IMR-90 (cell line): ENCODE data around the gene PTPRN2. TPM values are rescaled to one million over a fixed set of nuclear protein-coding genes. Genes with fewer than 3 reads are reported as not detected.

ENCODE experiments used
- ATAC-seq: fragments of 200-7000 bp; cut with Tn5 transposase; 2 replicates; pipeline ENCODE4 v1.9.1; 2020; ENCODE audit warnings: low read depth, mild to moderate bottlenecking, moderate library complexity
- BruUV-seq: library from RNA; stranded (reverse); fragments of 400-500 nt; replicated peaks from 2 replicates; lab custom pipeline; 2021; lab: Mats Ljungman, UMichigan
- CTCF ChIA-PET: fragments of 300-600 bp; formaldehyde crosslinking; extraction: SDS; loops from one replicate; lab custom pipeline; 2021; ENCODE audit warnings: antibody characterized with exemption; lab: Yijun Ruan, JAX
- POLR2A ChIA-PET: fragments of 300-600 bp; sonication (Branson Sonifier 250); formaldehyde crosslinking; loops from one replicate; lab custom pipeline; 2022; ENCODE audit warnings: antibody characterized with exemption; ENCODE audit not compliant: unreplicated experiment; lab: Charles Lee
- DNase-seq: peaks from one replicate; pipeline ENCODE4 v3.0.0; 2013
- H2AFZ ChIP-seq: replicated peaks from 2 replicates; pipeline ENCODE3; 2013; ENCODE audit warnings: low read length, mild to moderate bottlenecking; ENCODE audit not compliant: poor library complexity
- H2AK5ac ChIP-seq: 2 replicates; pipeline ENCODE4 v1.6.1; 2013; ENCODE audit warnings: low read depth, low read length, inconsistent platforms
- H2AK9ac ChIP-seq: replicated peaks from 2 replicates; pipeline ENCODE3; 2013; ENCODE audit warnings: mild to moderate bottlenecking, low read depth, low read length, moderate library complexity; ENCODE audit not compliant: poor library complexity
- H2BK120ac ChIP-seq: 2 replicates; pipeline ENCODE4 v1.6.1; 2013; ENCODE audit warnings: low read depth, low read length, inconsistent platforms
- H2BK15ac ChIP-seq: 3 replicates; pipeline ENCODE4 v1.6.1; 2013; ENCODE audit warnings: low read depth, low read length, inconsistent platforms
- H2BK20ac ChIP-seq: 2 replicates; pipeline ENCODE4 v1.6.1; 2013; ENCODE audit warnings: low read depth, mild to moderate bottlenecking, inconsistent platforms, low read length, moderate library complexity
- H2BK5ac ChIP-seq: 2 replicates; pipeline ENCODE4 v1.6.1; 2013; ENCODE audit warnings: mild to moderate bottlenecking, low read depth, low read length, inconsistent platforms; ENCODE audit not compliant: poor library complexity, severe bottlenecking
- H3K14ac ChIP-seq: replicated peaks from 2 replicates; pipeline ENCODE4 v1.6.1; 2013; ENCODE audit warnings: low read depth, low read length, inconsistent platforms
- H3K18ac ChIP-seq: 2 replicates; pipeline ENCODE4 v1.6.1; 2013; ENCODE audit warnings: low read depth, low read length, control low read depth
- H3K23ac ChIP-seq: 2 replicates; pipeline ENCODE4 v1.6.1; 2013; ENCODE audit warnings: low read depth, low read length, inconsistent platforms
- H3K27ac ChIP-seq: 2 replicates; pipeline ENCODE4 v1.5.1; 2013; ENCODE audit warnings: mild to moderate bottlenecking, control low read depth, low read length; ENCODE audit not compliant: insufficient read depth
- H3K27me3 ChIP-seq: 2 replicates; pipeline ENCODE4 v1.6.1; 2013; ENCODE audit warnings: low read length; ENCODE audit not compliant: control insufficient read depth, insufficient read depth
- H3K36me3 ChIP-seq: 2 replicates; pipeline ENCODE4 v1.6.1; 2013; ENCODE audit warnings: low read length, mixed read lengths; ENCODE audit not compliant: control insufficient read depth, insufficient read depth
- H3K4ac ChIP-seq: 2 replicates; pipeline ENCODE4 v1.6.1; 2013; ENCODE audit warnings: low read depth, low read length, inconsistent platforms
- H3K4me1 ChIP-seq: 2 replicates; pipeline ENCODE4 v1.6.1; 2013; ENCODE audit warnings: low read length, mixed read lengths; ENCODE audit not compliant: control insufficient read depth, insufficient read depth
- H3K4me2 ChIP-seq: 2 replicates; pipeline ENCODE4 v1.6.1; 2013; ENCODE audit warnings: low read depth, mild to moderate bottlenecking, control low read depth, low read length, moderate library complexity
- H3K4me3 ChIP-seq: 2 replicates; pipeline ENCODE4 v1.5.1; 2013; ENCODE audit warnings: low read depth, mild to moderate bottlenecking, control low read depth, low read length, moderate library complexity; ENCODE audit not compliant: insufficient read depth
- H3K56ac ChIP-seq: 2 replicates; pipeline ENCODE4 v1.6.1; 2013; ENCODE audit warnings: low read length, inconsistent platforms; ENCODE audit not compliant: insufficient read depth; ENCODE audit errors: extremely low read depth
- H3K79me1 ChIP-seq, 2 experiments: 2 replicates each; pipeline ENCODE4 v1.6.1; 2013; ENCODE audit warnings: low read length in 2 of 2, inconsistent platforms in 1 of 2, low read depth in 1 of 2
- H3K9ac ChIP-seq: 2 replicates; pipeline ENCODE4 v1.6.1; 2013; ENCODE audit warnings: low read depth, low read length, control low read depth
- H3K9me1 ChIP-seq: 2 replicates; pipeline ENCODE4 v1.6.1; 2013; ENCODE audit warnings: low read length, inconsistent platforms; ENCODE audit not compliant: insufficient read depth
- H3K9me3 ChIP-seq: 2 replicates; pipeline ENCODE4 v1.6.1; 2013; ENCODE audit warnings: low read length; ENCODE audit not compliant: control insufficient read depth, insufficient read depth
- H4K20me1 ChIP-seq: 2 replicates; pipeline ENCODE4 v1.6.1; 2013; ENCODE audit warnings: low read length, inconsistent platforms; ENCODE audit not compliant: insufficient read depth
- H4K5ac ChIP-seq: 2 replicates; pipeline ENCODE4 v1.6.1; 2013; ENCODE audit warnings: mild to moderate bottlenecking, low read depth, low read length, control low read depth
- H4K8ac ChIP-seq, 2 experiments: 2 replicates each; pipeline ENCODE4 v1.6.1; 2013; ENCODE audit warnings: low read depth in 2 of 2, low read length in 2 of 2, control low read depth in 1 of 2, inconsistent platforms in 1 of 2
- H4K91ac ChIP-seq: 2 replicates; pipeline ENCODE4 v1.6.1; 2013; ENCODE audit warnings: low read depth, low read length, inconsistent platforms; ENCODE audit not compliant: insufficient read depth
- CHD1 ChIP-seq: IDR thresholded peaks from 2 replicates; pipeline ENCODE4 v1.6.1; 2012; ENCODE audit warnings: low read depth, low read length, improper control_type of control experiment
- MAFK ChIP-seq: IDR thresholded peaks from 2 replicates; pipeline ENCODE4 v1.6.1; 2012; ENCODE audit warnings: low read depth, low read length, improper control_type of control experiment
- MAZ ChIP-seq: IDR thresholded peaks from 2 replicates; pipeline ENCODE4 v1.6.1; 2012; ENCODE audit warnings: low read depth, mild to moderate bottlenecking, low read length, improper control_type of control experiment, moderate library complexity, borderline replicate concordance
- POLR2A ChIP-seq: IDR thresholded peaks from 2 replicates; pipeline ENCODE4 v1.6.1; 2012; ENCODE audit warnings: mild to moderate bottlenecking, low read depth, low read length
- RFX5 ChIP-seq: IDR thresholded peaks from 2 replicates; pipeline ENCODE4 v1.8.0; 2012; ENCODE audit warnings: low read depth, mild to moderate bottlenecking, low read length, moderate library complexity
- WGBS, 2 experiments: methylation state at CpG; one replicate each; pipeline versions ENCODE4 v1.1.5 to v1.1.7; 2013; ENCODE audit warnings: missing lambda C conversion rate in 2 of 2; ENCODE audit not compliant: insufficient read length in 1 of 2; ENCODE audit errors: extremely low coverage in 2 of 2; 5-methylcytosine and 5-hydroxymethylcytosine counted together
- dilution Hi-C: fragments of 300-500 bp; cut with HindIII; formaldehyde crosslinking; loops from one replicate; pipeline ENCODE4 v1.14.3; 2018; ENCODE audit warnings: low sequenced_read_pairs; ENCODE audit not compliant: unreplicated experiment
- in situ Hi-C: fragments of 300-500 bp; cut with MboI; formaldehyde crosslinking; loops from 3 replicates; pipeline ENCODE4 v1.14.3; 2019; ENCODE audit warnings: low sequenced_read_pairs, inconsistent platforms, mixed read lengths
- intact Hi-C: fragments of 100-400 bp; cut with micrococcal nuclease; formaldehyde crosslinking; loops from 2 replicates; pipeline ENCODE4 v1.10.0; 2022
- polyA plus RNA-seq, 3 experiments: library from polyadenylated mRNA; depleted of rRNA; stranded (reverse); fragments of >200 nt; gene quantifications; 2 replicates each; pipeline ENCODE4 v1.2.3, GENCODE V29; 2012; ENCODE audit warnings: low replicate concordance in 1 of 3
- total RNA-seq: library from RNA; depleted of rRNA; stranded (reverse); fragments of >200 nt; gene quantifications from 2 replicates; pipeline ENCODE4 v1.2.3, GENCODE V29; 2012

The PTPRN2 gene
- total and polyA plus RNA-seq, 2 of the 4 experiments (the other 2 are of a cell fraction): 0.03 TPM; not detected in 1

DNA sequence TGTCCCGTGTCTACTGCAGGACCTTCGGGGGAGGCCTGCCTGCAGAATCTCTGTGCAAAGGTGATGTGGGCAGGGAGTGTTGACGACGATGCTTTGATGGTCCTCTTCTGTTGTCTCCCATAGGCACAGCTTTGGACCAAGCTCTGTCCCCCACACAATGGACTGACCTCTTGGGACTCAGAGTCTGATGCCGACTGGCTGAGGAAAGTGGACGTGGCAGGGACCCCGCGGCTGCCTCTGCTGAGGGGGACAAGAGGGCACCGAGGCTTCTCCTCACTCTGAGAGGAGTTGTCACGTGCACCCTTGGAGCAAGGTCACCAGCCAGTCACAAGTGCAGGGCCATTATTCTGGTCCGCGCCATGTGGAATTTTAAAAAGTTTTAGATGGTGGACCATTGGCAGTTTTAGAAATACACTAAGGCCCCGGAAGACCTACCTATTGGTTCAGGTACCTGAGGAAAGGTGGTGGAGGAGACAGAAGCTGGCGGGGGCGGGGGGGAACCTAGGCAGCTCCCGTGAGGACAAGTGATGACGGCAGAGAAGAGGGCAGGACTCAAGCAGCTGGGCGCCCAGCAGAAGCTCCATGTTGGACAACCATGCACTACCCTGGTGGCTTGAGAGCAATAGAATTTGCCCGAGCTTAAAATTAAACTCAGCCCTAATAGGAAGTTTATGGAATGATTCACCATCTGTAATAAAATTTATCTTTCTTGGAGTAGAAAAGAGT, 331.4 kb downstream of the PTPRN2 start:
- Histone ChIP-seq H3K4me2 (no peak overlapping the region), H3K79me1 (no peaks in the 10 kb centered on the region), H4K8ac (no peak overlapping the region), H3K4me3 (no peak overlapping the region), H3K9ac (no peak overlapping the region), H3K23ac (no peak overlapping the region), H3K14ac (no peak overlapping the region), H4K5ac (no peak overlapping the region), H2BK120ac (no peak overlapping the region), H2AK5ac (no peak overlapping the region), H3K27me3 (no peaks in the 10 kb centered on the region), H2BK15ac (no peak overlapping the region), H2AFZ (no peak overlapping the region), H3K9me1 (no peaks in the 10 kb centered on the region), H3K4me1 (no peaks in the 10 kb centered on the region), H3K36me3 (no peaks in the 10 kb centered on the region), H3K9me3 (peaks cover 65% of the 10 kb centered on the region), H3K18ac (no peak overlapping the region), H4K20me1 (no peaks in the 10 kb centered on the region), H2BK20ac (no peak overlapping the region), H3K27ac (no peak overlapping the region), H2AK9ac (no peak overlapping the region), H3K4ac (no peak overlapping the region), H3K56ac (no peak overlapping the region), H4K91ac (no peak overlapping the region), H2BK5ac (no peak overlapping the region)
- dilution Hi-C loops: no loop called here
- 52% methylated on average over 8 of the region's 19 CpGs; no CpG with 5 or more reads in 1 of the 2 experiments for WGBS, 2 experiments
- CTCF ChIA-PET: no interaction called here
- no peak for TF ChIP-seq RFX5
- TF ChIP-seq POLR2A: no peak
- TF ChIP-seq CHD1: no peak
- no peak for TF ChIP-seq MAFK
- no peak for TF ChIP-seq MAZ
- in situ Hi-C loops: no loop called here
- BruUV-seq: no TSS peak
- intact Hi-C loops: no loop called here
- ATAC-seq (no peak), DNase-seq (no peak)
- POLR2A ChIA-PET: no interaction called here
